ENCODE data around the gene ABCA1. TPM values are rescaled to one million over a fixed set of nuclear protein-coding genes. Genes with fewer than 3 reads are reported as not detected.
"Not testable (repeated sequence)": the region's sequence is repeated elsewhere in the genome, so short reads cannot be mapped to it uniquely, and the experiment has no call there.

ABCA1 gene
- polyA plus RNA-seq, 1 experiment: 29.6 TPM

GRCh38 chr9:104856413-104856941 is 71.5 kb downstream of the ABCA1 start:
- no peak for DNase-seq (ENCODE audit: low read depth, low spot score)
- TF ChIP-seq, protein P1, sequence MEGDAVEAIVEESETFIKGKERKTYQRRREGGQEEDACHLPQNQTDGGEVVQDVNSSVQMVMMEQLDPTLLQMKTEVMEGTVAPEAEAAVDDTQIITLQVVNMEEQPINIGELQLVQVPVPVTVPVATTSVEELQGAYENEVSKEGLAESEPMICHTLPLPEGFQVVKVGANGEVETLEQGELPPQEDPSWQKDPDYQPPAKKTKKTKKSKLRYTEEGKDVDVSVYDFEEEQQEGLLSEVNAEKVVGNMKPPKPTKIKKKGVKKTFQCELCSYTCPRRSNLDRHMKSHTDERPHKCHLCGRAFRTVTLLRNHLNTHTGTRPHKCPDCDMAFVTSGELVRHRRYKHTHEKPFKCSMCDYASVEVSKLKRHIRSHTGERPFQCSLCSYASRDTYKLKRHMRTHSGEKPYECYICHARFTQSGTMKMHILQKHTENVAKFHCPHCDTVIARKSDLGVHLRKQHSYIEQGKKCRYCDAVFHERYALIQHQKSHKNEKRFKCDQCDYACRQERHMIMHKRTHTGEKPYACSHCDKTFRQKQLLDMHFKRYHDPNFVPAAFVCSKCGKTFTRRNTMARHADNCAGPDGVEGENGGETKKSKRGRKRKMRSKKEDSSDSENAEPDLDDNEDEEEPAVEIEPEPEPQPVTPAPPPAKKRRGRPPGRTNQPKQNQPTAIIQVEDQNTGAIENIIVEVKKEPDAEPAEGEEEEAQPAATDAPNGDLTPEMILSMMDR (IDR thresholded peaks at IDR 0.05; ENCODE audit: low read depth, low read length): no peak
- ChIA-PET CTCF (no interaction called here), POLR2A (no interaction called here)
- Histone ChIP-seq H3K4me3 (ENCODE audit: low read depth, low read length) (no peak overlapping the region), H3K27me3 (ENCODE audit: control insufficient read depth, insufficient read depth, low read length) (no peaks in the 10 kb centered on the region), H3K9me3 (ENCODE audit: control insufficient read depth, insufficient read depth, low read length) (no peaks in the 10 kb centered on the region), H3K27ac (ENCODE audit: low read depth, low read length) (no peak overlapping the region)

- no peaks in the 10 kb centered on the region for H3K27me3 ChIP-seq (ENCODE audit: control insufficient read depth, insufficient read depth, low read length)
- TF ChIP-seq, protein P1 (IDR thresholded peaks at IDR 0.05; ENCODE audit: low read depth, low read length): no peak
- POLR2A ChIA-PET: no interaction called here
- no peak overlapping the region for H3K27ac ChIP-seq (ENCODE audit: low read depth, low read length)
- CTCF ChIA-PET: no interaction called here
- H3K9me3 ChIP-seq (ENCODE audit: control insufficient read depth, insufficient read depth, low read length): no peaks in the 10 kb centered on the region
- H3K4me3 ChIP-seq (ENCODE audit: low read depth, low read length): no peak overlapping the region
- no peak for DNase-seq (ENCODE audit: low read depth, low spot score)
Observed at GRCh38 chr9:104855807-104856206, 72.1 kb downstream of the ABCA1 start.

GRCh38 chr9:104855258-104855657 is 72.7 kb downstream of the ABCA1 start:
- DNase-seq (ENCODE audit: low read depth, low spot score); H3K9me3 ChIP-seq (ENCODE audit: control insufficient read depth, insufficient read depth, low read length); H3K27me3 ChIP-seq (ENCODE audit: control insufficient read depth, insufficient read depth, low read length); CTCF ChIA-PET; H3K4me3 ChIP-seq (ENCODE audit: low read depth, low read length); H3K27ac ChIP-seq (ENCODE audit: low read depth, low read length); POLR2A ChIA-PET: not testable (repeated sequence)

GRCh38 chr9:104854613-104855012 is 73.3 kb downstream of the ABCA1 start:
- ChIA-PET POLR2A (no interaction called here), CTCF (interaction anchor here (2.3 kb wide), 1 partner anchor 9 kb away, joined by 15 read pairs; no protein-coding TSS in a partner anchor)
- no peak for DNase-seq (ENCODE audit: low read depth, low spot score)
- Histone ChIP-seq H3K4me3 (ENCODE audit: low read depth, low read length) (no peak overlapping the region), H3K9me3 (ENCODE audit: control insufficient read depth, insufficient read depth, low read length) (no peaks in the 10 kb centered on the region), H3K27me3 (ENCODE audit: control insufficient read depth, insufficient read depth, low read length) (no peaks in the 10 kb centered on the region), H3K27ac (ENCODE audit: low read depth, low read length) (no peak overlapping the region)
- TF ChIP-seq, protein P1 (IDR thresholded peaks at IDR 0.05; ENCODE audit: low read depth, low read length): no peak

DNA sequence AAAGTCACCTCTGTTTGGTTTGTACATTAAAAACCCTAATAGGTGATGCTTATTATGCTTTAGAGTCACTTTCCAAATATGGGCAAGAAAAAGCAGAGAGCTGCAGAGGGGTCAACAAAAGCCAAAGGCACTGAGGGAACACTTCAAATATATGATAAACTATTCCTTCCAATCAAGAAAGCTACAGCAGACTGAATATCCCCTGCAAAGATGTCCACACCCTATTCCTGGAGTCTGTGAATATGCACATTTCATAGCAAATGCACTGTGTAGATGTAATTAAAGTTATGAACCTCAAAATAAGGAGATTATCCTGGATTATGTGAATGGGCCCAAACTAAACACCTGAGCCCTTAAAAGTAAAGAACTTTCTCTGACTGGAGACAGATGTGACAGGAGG is 74.3 kb downstream of the ABCA1 start:
- CTCF ChIA-PET: interaction anchor here (0.6 to 2.3 kb wide), 2 partner anchors 10 to 73 kb away, joined by 3 to 15 read pairs; no protein-coding TSS in a partner anchor
- Histone ChIP-seq H3K27me3 (ENCODE audit: control insufficient read depth, insufficient read depth, low read length) (no peaks in the 10 kb centered on the region), H3K9me3 (ENCODE audit: control insufficient read depth, insufficient read depth, low read length) (no peaks in the 10 kb centered on the region), H3K27ac (ENCODE audit: low read depth, low read length) (no peak overlapping the region), H3K4me3 (ENCODE audit: low read depth, low read length) (no peak overlapping the region)
- TF ChIP-seq, protein P1 (IDR thresholded peaks at IDR 0.05; ENCODE audit: low read depth, low read length): no peak
- POLR2A ChIA-PET: no interaction called here
- DNase-seq (ENCODE audit: low read depth, low spot score): no peak
